Kidney (tissue), 14 donors: ENCODE data around the gene L3MBTL4. TPM values are rescaled to one million over a fixed set of nuclear protein-coding genes. Genes with fewer than 3 reads are reported as not detected.

Experiments used
- DNase-seq, 5 donors: peaks; one replicate each; pipeline ENCODE4 v3.0.0-alpha.2; 2013 to 2020
- FAIRE-seq: peaks from 2 replicates; lab custom pipeline; 2012; peaks lifted over from hg19 to GRCh38; lab: Jason Lieb, UNC
- H3K27ac ChIP-seq, 2 donors: one replicate each; pipeline ENCODE4 v1.7.0; 2013; ENCODE audit warnings: low read depth in 2 of 2, low read length in 2 of 2, inconsistent platforms in 1 of 2
- H3K27me3 ChIP-seq: one replicate; pipeline ENCODE4 v1.7.1; 2013; ENCODE audit warnings: low read length, inconsistent platforms; ENCODE audit not compliant: control insufficient read depth, insufficient read depth
- H3K36me3 ChIP-seq, 3 donors: one replicate each; pipeline versions ENCODE4 v1.7.0 to v1.7.1; 2013; ENCODE audit warnings: low read length in 3 of 3, control low read depth in 1 of 3, inconsistent platforms in 1 of 3; ENCODE audit not compliant: insufficient read depth in 3 of 3, control insufficient read depth in 2 of 3
- H3K4me1 ChIP-seq, 3 donors: one replicate each; pipeline versions ENCODE4 v1.7.0 to v1.7.1; 2013; ENCODE audit warnings: low read length in 3 of 3, inconsistent platforms in 1 of 3, low read depth in 1 of 3; ENCODE audit not compliant: control insufficient read depth in 2 of 3, insufficient read depth in 2 of 3
- H3K4me3 ChIP-seq, 3 donors: one replicate each; pipeline versions ENCODE4 v1.7.0 to v1.8.1; 2013; ENCODE audit warnings: low read length in 3 of 3, control low read depth in 1 of 3, inconsistent platforms in 1 of 3
- H3K9ac ChIP-seq, 3 donors: one replicate each; pipeline versions ENCODE4 v1.7.0 to v1.7.1; 2013; ENCODE audit warnings: low read length in 3 of 3, control low read depth in 1 of 3, inconsistent platforms in 1 of 3
- H3K9me3 ChIP-seq, 3 donors: one replicate each; pipeline versions ENCODE4 v1.7.0 to v1.7.1; 2013; ENCODE audit warnings: low read length in 3 of 3, control low read depth in 1 of 3, inconsistent platforms in 1 of 3; ENCODE audit not compliant: control insufficient read depth in 2 of 3, insufficient read depth in 1 of 3
- intact Hi-C: fragments of 100-400 bp; cut with DNase I; formaldehyde crosslinking; loops from one replicate; pipeline ENCODE4 v1.11.1; 2022
- polyA plus RNA-seq: library from polyadenylated mRNA; stranded (reverse); fragments of 350-450 nt; fragmentation: Illumina TruSeq; extraction: RNeasy Lipid Tissue Mini Kit (QIAGEN cat#74804); gene quantifications from one replicate; pipeline ENCODE4 v1.2.3, GENCODE V29; 2014; ENCODE audit warnings: low read depth, low replicate concordance; ENCODE audit not compliant: insufficient read depth
- total RNA-seq: library from RNA; stranded (reverse); fragmentation: NEBNext Ultra II Directional; extraction: Animal tissue kit (Norgen Biotek cat#: 25700); gene quantifications from one replicate; pipeline ENCODE4 v1.2.1, GENCODE V29; 2021
- TF ChIP-seq, protein P1 (sequence below): IDR thresholded peaks from 3 replicates; pipeline ENCODE4 v1.5.1; 2012; ENCODE audit warnings: mild to moderate bottlenecking, moderate library complexity, borderline replicate concordance; ENCODE audit not compliant: insufficient read depth; ENCODE audit errors: extremely low read depth
- donor health status: control.
- donor health status: control.
- donor health status: control.
- donor health status: control.
- donor health status: control.
- donor health status: DM: yes; HTN: yes; CAD: no.
- donor health status: Normal renal cell carcinoma (clear cell type).

L3MBTL4 gene
- total and polyA plus RNA-seq, 2 donors from 2014 or later = 3.9 to 15.2 TPM

DNA sequence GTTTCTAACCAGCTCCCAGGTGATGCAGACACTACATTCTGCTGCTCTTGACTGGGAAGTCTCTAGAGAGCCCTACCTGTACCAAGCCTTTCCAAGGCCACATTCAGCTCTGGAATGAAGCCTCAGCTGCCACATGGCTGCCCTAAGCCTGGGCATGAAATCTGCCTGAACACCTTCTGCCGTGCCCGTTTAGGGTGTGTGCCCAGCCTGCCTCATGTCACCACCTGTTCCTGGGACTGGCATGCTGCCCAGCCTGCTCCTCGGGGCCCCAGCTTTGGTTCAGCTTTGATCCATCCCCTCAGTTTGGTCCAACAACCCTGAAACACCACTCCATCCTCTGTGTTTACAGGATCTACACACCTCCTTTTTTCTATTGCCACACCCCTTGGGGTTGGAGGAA, 210.9 kb downstream of the L3MBTL4 start:
- Histone ChIP-seq H3K27ac (no peak overlapping the region), H3K9ac (no peak overlapping the region), H3K4me1 (no peaks in the 10 kb centered on the region), H3K36me3 (no peaks in the 10 kb centered on the region), H3K27me3 (no peaks in the 10 kb centered on the region), H3K9me3 (no peaks in the 10 kb centered on the region), H3K4me3 (no peak overlapping the region)
- intact Hi-C loops = no loop called here
- no peak for FAIRE-seq
- TF ChIP-seq, protein P1, sequence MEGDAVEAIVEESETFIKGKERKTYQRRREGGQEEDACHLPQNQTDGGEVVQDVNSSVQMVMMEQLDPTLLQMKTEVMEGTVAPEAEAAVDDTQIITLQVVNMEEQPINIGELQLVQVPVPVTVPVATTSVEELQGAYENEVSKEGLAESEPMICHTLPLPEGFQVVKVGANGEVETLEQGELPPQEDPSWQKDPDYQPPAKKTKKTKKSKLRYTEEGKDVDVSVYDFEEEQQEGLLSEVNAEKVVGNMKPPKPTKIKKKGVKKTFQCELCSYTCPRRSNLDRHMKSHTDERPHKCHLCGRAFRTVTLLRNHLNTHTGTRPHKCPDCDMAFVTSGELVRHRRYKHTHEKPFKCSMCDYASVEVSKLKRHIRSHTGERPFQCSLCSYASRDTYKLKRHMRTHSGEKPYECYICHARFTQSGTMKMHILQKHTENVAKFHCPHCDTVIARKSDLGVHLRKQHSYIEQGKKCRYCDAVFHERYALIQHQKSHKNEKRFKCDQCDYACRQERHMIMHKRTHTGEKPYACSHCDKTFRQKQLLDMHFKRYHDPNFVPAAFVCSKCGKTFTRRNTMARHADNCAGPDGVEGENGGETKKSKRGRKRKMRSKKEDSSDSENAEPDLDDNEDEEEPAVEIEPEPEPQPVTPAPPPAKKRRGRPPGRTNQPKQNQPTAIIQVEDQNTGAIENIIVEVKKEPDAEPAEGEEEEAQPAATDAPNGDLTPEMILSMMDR = no peak
- no peak for DNase-seq

DNA sequence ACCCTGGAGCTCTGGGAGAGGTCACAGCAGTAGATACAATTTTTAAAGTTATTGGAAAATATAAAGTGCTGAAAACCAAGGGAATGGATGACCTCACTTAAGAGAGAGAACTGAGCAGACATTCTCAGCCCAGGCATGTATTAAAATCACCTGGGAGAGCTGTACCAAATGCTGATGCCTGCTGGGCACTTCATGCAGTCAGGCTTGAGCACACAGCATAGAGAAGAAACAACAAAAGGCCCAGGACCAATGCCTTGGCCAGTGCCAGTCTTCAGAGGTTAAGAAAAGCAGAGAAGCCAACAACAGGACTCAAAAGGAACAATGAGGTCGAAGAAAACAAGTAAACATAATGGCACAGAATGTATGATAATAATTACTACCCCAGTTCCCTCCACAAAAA, 211.8 kb downstream of the L3MBTL4 start:
- DNase-seq = peak in 2 of 5 donors; percentile 8 to 12
- no peaks in the 10 kb centered on the region for H3K9me3 ChIP-seq
- no peak overlapping the region for H3K9ac ChIP-seq
- no peak for FAIRE-seq
- TF ChIP-seq, protein P1 = no peak
- H3K4me3 ChIP-seq = no peak overlapping the region
- H3K27ac ChIP-seq = no peak overlapping the region
- H3K27me3 ChIP-seq = no peaks in the 10 kb centered on the region
- H3K4me1 ChIP-seq = no peaks in the 10 kb centered on the region
- no peaks in the 10 kb centered on the region for H3K36me3 ChIP-seq
- intact Hi-C loops = no loop called here

DNA sequence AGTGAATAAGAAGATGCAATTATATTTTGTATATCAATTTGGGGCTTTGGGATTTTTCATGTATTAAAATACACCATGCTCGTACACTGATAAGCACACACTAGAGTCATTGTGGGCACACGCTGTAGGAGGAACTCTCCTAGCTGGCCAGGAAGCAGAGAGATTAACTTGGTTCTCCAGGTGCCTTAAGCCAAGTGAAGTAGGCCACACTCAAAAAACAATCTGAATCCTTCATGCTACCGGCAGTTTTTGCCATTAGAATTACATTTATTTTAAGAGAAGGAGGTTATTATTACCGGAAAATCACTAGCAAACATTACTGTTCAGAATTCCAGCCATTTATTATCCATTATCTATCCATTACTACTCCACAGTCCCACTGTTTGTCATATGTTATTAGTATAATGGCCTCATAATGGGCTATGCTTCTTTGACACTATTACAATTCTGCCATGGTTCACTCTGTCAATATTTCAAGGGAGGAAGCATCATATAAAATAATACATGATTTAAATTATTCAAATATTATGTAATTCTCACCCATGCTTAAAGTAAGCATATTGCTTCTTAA, 214.4 kb downstream of the L3MBTL4 start:
- Histone ChIP-seq H3K4me3 (no peak overlapping the region), H3K9me3 (no peaks in the 10 kb centered on the region), H3K27me3 (no peaks in the 10 kb centered on the region), H3K9ac (no peak overlapping the region), H3K27ac (no peak overlapping the region), H3K36me3 (no peaks in the 10 kb centered on the region), H3K4me1 (no peaks in the 10 kb centered on the region)
- FAIRE-seq (no peak), DNase-seq (no peak)
- intact Hi-C loops = no loop called here
- TF ChIP-seq, protein P1 = no peak

DNA sequence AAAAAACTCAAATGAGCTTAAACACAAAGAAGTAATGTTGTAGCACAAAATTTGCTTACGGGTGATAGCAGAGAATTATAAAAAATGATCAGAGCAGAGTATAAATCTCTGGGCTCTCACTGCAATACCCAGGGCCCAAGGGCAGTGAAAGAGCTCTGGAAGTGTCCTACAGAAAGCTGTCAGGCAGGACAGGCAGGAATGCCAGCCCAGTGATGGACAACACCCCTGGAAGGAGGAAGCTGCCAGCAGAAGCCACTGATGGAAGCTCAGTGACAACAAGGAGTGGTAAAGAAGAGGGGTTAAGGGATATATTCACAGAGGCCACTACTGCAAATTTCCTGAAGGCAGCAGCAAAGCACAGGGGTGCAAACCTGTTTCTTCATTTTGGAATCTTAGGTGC, 214.9 kb downstream of the L3MBTL4 start:
- Histone ChIP-seq H3K4me3 (no peak overlapping the region), H3K27ac (no peak overlapping the region), H3K4me1 (no peaks in the 10 kb centered on the region), H3K9ac (no peak overlapping the region), H3K27me3 (no peaks in the 10 kb centered on the region), H3K9me3 (no peaks in the 10 kb centered on the region), H3K36me3 (no peaks in the 10 kb centered on the region)
- DNase-seq (no peak), FAIRE-seq (no peak)
- intact Hi-C loops = no loop called here
- TF ChIP-seq, protein P1 = no peak
